ENCODE data around the gene C3. TPM values are rescaled to one million over a fixed set of nuclear protein-coding genes. Genes with fewer than 3 reads are reported as not detected.

C3 gene
- total RNA-seq, 1 experiment from 2014 or later: 7.0 TPM

DNA sequence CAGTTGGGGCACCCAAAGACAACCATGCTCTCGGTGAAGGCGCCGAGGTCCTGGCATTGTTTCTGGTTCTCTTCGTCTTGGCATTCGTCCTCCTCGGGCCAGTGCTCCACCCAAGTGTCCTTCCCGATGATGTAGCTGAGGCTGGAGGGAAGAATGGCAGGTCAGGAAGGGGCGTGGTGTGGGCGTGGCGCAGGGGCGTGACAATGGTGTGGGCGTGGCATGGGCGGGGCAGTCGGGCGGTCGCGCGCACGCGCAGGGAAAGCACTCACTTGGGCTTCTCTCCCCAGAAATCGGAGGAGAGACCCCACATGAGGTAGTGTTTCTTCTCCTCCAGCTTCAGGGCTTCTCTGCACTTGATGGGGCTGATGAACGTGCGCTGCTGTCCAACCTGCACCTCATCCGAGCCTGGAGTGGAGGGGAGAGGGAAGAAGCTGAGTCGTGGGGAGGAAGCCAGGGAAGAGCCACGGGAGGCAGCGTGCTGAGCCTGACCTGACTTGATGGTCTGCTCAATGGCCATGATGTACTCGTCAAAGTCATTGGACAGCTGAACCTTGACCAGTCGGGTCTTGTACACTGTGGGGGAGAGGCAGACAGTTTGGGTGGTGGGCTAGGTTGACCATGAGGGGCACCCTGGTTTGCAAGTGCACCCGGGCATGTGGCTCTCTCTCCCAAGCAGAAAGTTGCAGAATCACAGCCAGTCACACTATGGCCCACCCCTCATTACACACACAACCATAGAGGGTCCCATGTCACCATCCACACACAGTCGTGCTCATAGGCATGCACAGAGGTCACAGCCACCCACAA, 42.4 kb downstream of the C3 start:
- ChIA-PET POLR2A (no interaction called here), RAD21 (ENCODE audit: low non-redundant PET in 1 of 2, low total read pairs in 2 of 2, uncharacterized antibody in 2 of 2, unreplicated experiment in 2 of 2) (no interaction called here), CTCF (no interaction called here)
- Histone ChIP-seq H3K4me3 (replicated peaks in 1 of 2; ENCODE audit: low read depth in 1 of 2, low read length in 2 of 2) (no peak overlapping the region), H3K79me2 (ENCODE audit: insufficient read depth, low read length) (no peaks in the 10 kb centered on the region), H4K20me1 (ENCODE audit: insufficient read depth) (no peaks in the 10 kb centered on the region), H3K4me1 (ENCODE audit: control insufficient read depth in 1 of 2, insufficient read depth in 2 of 2, low read length in 2 of 2) (peaks cover 12 to 30% of the 10 kb centered on the region in 2 experiments), H3K9ac (ENCODE audit: low read length) (no peak overlapping the region), H3K27me3 (ENCODE audit: insufficient read depth, low read length) (no peaks in the 10 kb centered on the region), H3K27ac (ENCODE audit: low read depth, low read length) (no peak overlapping the region), H3K9me2 (ENCODE audit: insufficient read depth) (no peaks in the 10 kb centered on the region), H3K9me3 (ENCODE audit: control insufficient read depth in 1 of 2, insufficient read depth in 1 of 2, low read depth in 1 of 2, low read length in 2 of 2) (no peaks in the 10 kb centered on the region), H3K4me2 (ENCODE audit: low read length) (peak overlapping the region; percentile 10; the same call in 1 of the 2 replicates), H2AFZ (ENCODE audit: low read depth, low read length, poor library complexity, severe bottlenecking) (no peak overlapping the region), H3K36me3 (ENCODE audit: control insufficient read depth in 1 of 2, insufficient read depth in 2 of 2, low read length in 2 of 2) (no peaks in the 10 kb centered on the region)
- no TSS peak for BruUV-seq (replicated peaks)
- no peak for DNase-seq (ENCODE audit: low read depth, low spot score)
- ATAC-seq: peak; percentile 49; the same call in 1 of the 2 replicates
- intact Hi-C loops (cut with micrococcal nuclease): no loop called here
- TF ChIP-seq JUND (IDR thresholded peaks at IDR 0.05): no peak
- no peak for TF ChIP-seq TCF7L2 (IDR thresholded peaks at IDR 0.05; ENCODE audit: borderline replicate concordance, extremely low read depth, insufficient read depth, insufficient read length)
- TF ChIP-seq EZH2phosphoT487 (IDR thresholded peaks at IDR 0.05; ENCODE audit: borderline replicate concordance): no peak
- no peak for TF ChIP-seq EGR1 (IDR thresholded peaks at IDR 0.05; ENCODE audit: low read depth)
- TF ChIP-seq EZH2 (IDR thresholded peaks at IDR 0.05): no peak
- TF ChIP-seq SIN3A (IDR thresholded peaks at IDR 0.05; ENCODE audit: low read depth): no peak
- TF ChIP-seq CEBPB (IDR thresholded peaks at IDR 0.05; ENCODE audit: low read depth): no peak
- TF ChIP-seq, protein P1, sequence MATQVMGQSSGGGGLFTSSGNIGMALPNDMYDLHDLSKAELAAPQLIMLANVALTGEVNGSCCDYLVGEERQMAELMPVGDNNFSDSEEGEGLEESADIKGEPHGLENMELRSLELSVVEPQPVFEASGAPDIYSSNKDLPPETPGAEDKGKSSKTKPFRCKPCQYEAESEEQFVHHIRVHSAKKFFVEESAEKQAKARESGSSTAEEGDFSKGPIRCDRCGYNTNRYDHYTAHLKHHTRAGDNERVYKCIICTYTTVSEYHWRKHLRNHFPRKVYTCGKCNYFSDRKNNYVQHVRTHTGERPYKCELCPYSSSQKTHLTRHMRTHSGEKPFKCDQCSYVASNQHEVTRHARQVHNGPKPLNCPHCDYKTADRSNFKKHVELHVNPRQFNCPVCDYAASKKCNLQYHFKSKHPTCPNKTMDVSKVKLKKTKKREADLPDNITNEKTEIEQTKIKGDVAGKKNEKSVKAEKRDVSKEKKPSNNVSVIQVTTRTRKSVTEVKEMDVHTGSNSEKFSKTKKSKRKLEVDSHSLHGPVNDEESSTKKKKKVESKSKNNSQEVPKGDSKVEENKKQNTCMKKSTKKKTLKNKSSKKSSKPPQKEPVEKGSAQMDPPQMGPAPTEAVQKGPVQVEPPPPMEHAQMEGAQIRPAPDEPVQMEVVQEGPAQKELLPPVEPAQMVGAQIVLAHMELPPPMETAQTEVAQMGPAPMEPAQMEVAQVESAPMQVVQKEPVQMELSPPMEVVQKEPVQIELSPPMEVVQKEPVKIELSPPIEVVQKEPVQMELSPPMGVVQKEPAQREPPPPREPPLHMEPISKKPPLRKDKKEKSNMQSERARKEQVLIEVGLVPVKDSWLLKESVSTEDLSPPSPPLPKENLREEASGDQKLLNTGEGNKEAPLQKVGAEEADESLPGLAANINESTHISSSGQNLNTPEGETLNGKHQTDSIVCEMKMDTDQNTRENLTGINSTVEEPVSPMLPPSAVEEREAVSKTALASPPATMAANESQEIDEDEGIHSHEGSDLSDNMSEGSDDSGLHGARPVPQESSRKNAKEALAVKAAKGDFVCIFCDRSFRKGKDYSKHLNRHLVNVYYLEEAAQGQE (IDR thresholded peaks at IDR 0.05; ENCODE audit: low read depth): no peak
- TF ChIP-seq, protein P2, sequence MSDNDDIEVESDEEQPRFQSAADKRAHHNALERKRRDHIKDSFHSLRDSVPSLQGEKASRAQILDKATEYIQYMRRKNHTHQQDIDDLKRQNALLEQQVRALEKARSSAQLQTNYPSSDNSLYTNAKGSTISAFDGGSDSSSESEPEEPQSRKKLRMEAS (IDR thresholded peaks at IDR 0.05): no peak
- TF ChIP-seq, protein P3, sequence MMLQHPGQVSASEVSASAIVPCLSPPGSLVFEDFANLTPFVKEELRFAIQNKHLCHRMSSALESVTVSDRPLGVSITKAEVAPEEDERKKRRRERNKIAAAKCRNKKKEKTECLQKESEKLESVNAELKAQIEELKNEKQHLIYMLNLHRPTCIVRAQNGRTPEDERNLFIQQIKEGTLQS (IDR thresholded peaks at IDR 0.05): no peak
- no peak for TF ChIP-seq SRF (IDR thresholded peaks at IDR 0.05; ENCODE audit: low read depth)
